Activated CD4-positive, alpha-beta T cell treated with anti-CD3 and anti-CD28 coated beads for 24 hours (primary cell): Measurements from ENCODE around the gene DDR2.
"Not testable (repeated sequence)": the region's sequence is repeated elsewhere in the genome, so short reads cannot be mapped to it uniquely, and the experiment has no call there.

Source experiments
- DNase-seq, 2 donors: peaks; one replicate each; pipeline ENCODE4 v3.0.0-alpha.2; 2020; ENCODE audit warnings: low read depth in 2 of 2

The DDR2 gene

DNA sequence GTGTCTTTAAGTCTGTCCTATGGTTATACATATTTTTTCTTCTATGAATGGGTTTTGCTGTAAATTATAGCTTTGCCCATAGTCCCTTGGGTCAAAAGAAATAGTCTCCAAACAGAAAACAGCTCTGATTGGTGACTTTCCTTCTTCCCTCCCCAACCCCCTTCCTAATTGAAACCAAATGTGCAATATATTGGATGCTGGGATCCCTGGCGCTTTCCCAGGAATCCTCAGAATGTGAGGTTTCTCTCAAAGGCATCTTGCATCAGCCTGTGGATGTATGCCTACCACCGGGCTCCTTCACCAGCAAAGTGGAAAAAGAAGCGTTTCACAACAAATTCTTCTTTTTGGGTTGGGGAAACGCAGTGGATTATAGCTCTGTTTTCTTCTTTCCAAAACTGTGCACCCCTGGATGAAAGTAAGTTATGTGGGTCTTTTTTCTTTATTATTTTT is at the start of gene DDR2:
TSS of gene DDR2 (plus strand) at position 248 of the 450 bp plus-strand sequence. CDS start 86,600 bp downstream, outside the sequence.
- no peak for DNase-seq

DNA sequence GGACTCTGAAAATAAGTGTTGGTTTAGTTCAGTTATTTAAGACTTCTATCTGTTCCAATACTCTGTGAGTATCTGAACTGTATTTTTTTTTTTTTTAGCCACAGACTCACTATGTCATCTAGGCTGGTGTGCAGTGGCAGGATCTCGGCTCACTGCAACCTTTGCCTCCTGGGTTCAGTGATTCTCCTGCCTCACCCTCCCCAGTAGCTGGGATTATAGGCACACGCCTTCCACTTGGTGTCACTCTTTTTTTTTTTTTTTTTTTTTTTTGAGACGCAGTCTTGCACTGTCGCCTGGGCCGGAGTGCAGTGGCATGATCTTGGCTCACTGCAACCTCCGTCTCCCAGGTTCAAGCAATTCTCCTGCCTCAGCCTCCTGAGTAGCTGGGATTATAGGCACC is 49.4 kb upstream of the DDR2 start:
- DNase-seq = not testable (repeated sequence)

GRCh38 chr1:162585101-162585500 is 47.2 kb upstream of the DDR2 start:
- not testable (repeated sequence) for DNase-seq

DNA sequence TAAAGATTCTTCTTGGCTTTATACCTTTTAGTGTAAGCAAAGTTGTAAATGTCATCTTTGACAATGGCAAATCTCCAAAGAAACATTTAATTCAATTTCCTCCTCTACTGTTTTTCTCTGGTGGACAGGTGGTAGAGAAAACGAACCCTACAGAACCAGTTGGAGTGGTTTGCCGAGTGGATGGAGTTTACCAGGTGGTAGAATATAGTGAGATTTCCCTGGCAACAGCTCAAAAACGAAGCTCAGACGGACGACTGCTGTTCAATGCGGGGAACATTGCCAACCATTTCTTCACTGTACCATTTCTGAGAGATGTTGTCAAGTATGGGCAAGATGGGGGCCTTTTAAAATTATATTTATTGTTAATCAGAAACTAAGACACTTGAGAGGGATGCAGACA is 44.9 kb upstream of the DDR2 start:
- no peak for DNase-seq

- DNase-seq = no peak
Measured at GRCh38 chr1:162587761-162588260, 44.5 kb upstream of the DDR2 start.

- no peak for DNase-seq
Measured at GRCh38 chr1:162590101-162590500, 42.2 kb upstream of the DDR2 start.

GRCh38 chr1:162590686-162591085 is 41.6 kb upstream of the DDR2 start:
- DNase-seq = no peak

DNA sequence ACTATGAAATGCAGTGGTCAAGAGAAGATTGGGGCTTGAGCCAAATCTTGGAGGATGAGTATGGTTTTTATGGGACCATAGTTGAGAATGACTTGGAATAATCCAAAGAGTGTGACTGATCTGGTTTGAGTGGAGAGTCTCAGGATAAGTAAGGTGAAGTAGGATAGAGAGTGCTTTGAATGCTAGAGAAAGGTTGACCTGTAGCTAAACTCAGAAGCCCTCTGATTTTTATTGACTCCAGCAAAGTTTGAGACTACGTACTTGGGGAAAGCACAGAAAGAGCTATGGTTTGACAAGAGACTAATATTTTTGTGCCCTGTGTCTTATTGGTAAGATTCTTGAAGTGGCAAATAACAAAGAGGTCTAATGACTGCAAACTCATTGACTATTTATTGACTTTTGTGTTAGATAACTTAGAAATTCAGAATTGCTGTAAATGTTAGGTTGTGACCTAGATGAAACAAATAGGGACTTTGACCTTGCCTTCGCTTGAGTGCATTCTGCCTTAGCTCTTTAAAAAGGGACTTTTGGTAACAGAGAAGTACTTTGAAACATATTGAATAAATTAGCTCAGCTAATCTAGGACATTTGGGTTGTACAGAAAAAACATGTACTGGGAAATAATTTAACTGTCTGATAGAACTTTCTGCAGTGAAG is 35.6 kb upstream of the DDR2 start:
- DNase-seq = no peak

DNA sequence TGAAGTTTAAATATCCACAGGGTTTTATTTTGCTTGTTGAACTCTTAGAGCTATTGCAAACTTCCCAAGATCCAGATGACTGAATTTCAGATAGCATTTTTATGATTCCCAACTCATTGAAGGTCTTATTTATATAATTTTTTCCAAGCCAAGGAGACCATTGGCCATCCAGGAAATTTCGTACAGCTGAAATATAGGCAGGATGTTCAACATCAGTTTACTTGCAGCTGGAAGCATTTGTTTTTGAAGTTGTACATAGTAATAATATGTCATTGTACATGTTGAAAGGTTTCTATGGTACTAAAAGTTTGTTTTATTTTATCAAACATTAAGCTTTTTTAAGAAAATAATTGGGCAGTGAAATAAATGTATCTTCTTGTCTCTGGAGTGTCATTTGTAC is 32.8 kb upstream of the DDR2 start:
- no peak for DNase-seq

DNA sequence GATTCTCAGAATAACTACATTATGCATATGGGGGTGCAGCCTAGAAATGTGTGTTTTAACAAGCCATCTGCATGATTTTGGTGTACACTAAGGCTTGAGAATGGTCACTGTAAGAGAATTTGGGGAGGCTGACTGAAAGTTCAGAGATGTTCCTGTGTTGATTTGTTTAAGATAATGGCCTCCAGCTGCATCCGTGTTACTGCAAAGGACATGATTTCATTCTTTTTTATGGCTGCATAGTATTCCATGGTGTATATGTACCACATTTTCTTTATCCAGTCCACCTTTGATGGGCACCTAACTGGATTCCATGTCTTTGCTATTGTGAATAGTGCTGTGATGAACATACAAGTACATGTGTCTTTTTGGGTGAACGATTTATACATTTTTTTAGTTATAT is 29.1 kb upstream of the DDR2 start:
- not testable (repeated sequence) for DNase-seq

GRCh38 chr1:162605225-162605927 is 26.9 kb upstream of the DDR2 start:
- DNase-seq = no peak

DNA sequence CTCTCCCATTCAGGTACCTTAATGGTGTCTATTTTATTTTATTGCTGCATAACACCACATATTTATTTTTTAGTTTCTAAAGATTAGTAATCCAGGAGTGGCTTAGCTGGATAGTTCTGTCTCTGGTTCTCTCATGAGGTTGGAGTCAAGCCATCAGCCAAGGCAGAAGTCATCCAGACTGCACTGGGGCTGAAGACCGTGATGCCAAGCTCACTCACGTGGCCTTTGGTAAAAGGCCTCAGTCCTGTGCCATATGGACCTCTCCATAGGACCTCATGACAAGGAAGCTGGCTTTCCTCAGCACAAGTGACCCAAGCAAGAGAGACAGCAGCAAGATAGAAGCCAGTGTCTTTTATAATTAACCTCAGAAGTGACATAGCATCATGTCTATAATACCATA is 23.0 kb upstream of the DDR2 start:
- no peak for DNase-seq

- no peak for DNase-seq
Measured at GRCh38 chr1:162612606-162613400, 19.5 kb upstream of the DDR2 start.

DNA sequence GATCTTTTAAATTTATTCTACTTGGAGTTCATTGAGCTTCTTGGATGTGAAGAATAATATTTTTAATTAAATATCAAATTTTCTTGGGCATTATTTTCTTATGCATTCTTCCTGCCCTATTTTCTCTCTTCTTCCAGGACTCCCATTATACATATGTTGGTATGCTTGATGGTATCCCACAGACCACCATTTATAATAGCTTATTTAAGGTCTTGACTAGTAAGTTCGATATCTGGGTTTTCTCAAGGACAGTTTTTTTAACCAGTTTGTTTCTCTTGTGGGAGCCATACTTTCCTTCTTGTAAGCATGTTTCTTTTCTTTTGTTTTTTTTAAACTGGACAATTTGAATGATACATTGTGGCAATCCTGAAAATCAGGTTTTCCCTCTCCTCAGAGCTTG is 15.4 kb upstream of the DDR2 start:
- no peak for DNase-seq

DNA sequence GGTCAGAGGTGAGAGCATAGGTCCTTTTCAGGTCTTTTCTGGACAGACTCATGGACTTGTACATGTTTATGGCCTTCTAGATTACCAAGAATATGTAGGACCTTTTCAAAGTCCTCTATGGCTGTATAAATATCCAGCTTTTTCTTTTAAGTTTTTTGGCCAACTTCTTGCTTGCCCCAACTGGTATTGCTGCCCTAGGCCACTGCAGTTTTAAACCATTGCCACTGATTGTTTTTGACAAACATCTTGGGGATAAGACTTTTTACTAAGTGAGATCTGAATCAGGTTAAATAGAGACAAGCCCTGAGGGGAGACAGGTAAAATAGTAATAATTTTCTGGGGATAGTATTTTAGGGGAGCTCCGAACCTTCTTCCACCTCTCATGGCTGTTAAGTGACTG is 14.8 kb upstream of the DDR2 start:
- no peak for DNase-seq

DNA sequence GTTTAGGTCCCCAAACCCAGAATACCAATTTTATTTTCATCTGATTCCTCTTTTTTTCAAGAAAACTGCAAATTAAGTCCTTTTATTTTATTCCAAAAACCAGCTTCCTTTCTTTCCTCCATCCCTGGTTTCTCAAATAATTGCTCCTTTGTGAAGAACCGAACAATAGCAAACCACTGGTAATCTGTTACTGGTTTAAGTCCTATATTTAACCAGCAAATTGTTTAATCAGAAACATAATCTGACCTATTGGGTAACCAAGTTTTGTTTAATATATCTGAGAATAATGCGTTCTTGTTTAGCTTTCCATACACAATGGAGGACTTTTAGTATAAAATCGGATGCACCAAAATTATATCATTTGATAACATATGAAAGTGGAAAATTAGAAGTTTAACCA is 13.2 kb upstream of the DDR2 start:
- DNase-seq = no peak

GRCh38 chr1:162621256-162621655 is 11.0 kb upstream of the DDR2 start:
- DNase-seq = no peak

DNA sequence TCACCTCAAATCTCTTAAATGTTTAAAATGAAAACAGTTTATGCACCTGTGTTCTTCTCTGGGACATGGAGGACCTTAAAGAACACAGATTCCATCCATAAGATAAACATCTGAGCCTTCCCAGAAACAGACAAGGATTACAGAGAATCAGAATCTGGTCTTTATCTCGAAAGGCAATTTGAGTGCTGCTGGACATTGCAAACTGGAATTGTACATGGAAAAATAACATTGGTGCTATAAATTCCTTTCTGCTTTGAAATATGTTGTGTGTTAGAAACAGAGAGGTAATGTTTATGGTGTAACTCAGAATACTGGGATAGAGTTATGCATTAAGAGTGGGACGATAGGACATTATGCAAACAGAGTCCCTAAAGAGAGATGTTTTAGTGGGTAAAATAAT is 6.6 kb upstream of the DDR2 start:
- no peak for DNase-seq

DNA sequence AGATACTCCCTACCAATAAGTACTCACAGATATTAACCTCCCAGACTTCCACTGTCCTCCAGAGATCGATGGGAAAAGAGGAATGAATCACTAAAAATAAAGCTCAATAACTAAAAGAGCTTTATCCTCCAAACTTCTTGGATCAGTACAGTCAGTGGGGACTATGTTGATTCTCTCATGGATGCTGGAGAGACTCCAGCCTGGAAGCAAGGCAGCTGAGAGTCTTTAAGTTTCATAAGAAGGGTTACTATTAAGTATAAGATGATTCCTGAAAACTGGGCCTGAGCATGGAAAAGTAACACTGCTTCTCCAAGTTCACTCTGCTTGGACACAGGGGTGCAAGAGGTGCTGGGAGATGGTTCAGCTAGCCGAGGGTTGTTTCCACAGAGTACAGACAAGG is 6.2 kb upstream of the DDR2 start:
- DNase-seq = no peak

- DNase-seq = no peak
Measured at GRCh38 chr1:162626761-162627160, 5.5 kb upstream of the DDR2 start.

DNA sequence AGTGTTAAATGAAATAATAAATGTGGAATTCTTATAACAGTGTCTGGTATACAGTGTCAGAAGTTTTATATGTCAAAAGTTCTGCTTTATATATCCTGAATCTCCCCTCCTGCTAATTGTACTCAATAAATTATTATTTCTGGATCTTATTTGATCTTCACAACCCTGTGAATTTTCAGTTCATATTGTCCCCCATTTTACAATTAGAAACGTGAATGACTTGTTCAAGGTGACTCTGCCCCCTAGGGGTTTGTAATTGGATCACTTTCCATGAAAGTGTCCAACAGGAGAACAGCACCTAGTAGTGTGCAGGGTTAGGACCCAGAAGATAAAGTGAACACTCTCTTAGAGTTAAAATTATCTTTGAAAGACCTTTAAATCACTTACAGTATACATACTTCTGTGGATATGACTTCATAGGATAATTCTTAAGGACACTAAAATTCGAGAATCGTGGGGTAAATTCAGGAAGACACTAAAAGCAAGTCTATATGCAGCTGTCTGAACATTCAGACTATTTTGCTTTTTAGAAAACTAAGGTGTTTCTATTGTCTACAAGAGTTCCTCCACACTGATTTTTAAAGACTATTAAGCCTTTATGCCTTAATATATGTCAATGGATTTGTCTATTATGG is 4.5 kb upstream of the DDR2 start:
- no peak for DNase-seq

- no peak for DNase-seq
Measured at GRCh38 chr1:162629077-162629627, 3.1 kb upstream of the DDR2 start.
